ENCODE results near the gene TMX1.

- TF ChIP-seq CTCF (conservative IDR thresholded peaks at IDR 0.05 in 1 of 2, IDR thresholded peaks at IDR 0.05 in 1 of 2; ENCODE audit: extremely low read depth in 1 of 2, insufficient read depth in 1 of 2, low read depth in 1 of 2, low read length in 2 of 2) (no peak), EZH2 (IDR thresholded peaks at IDR 0.05; ENCODE audit: borderline replicate concordance, low read length) (no peak)
Observed at GRCh38 chr14:51225751-51226150, 14.3 kb upstream of the TMX1 start.

Measured in mammary epithelial cell (primary cell).